Measurements from ENCODE around the gene HMX3. TPM values are rescaled to one million over a fixed set of nuclear protein-coding genes. Genes with fewer than 3 reads are reported as not detected.

The HMX3 gene
- total and polyA plus RNA-seq, 2 experiments from 2014 or later: 0.35 TPM; not detected in 1

DNA sequence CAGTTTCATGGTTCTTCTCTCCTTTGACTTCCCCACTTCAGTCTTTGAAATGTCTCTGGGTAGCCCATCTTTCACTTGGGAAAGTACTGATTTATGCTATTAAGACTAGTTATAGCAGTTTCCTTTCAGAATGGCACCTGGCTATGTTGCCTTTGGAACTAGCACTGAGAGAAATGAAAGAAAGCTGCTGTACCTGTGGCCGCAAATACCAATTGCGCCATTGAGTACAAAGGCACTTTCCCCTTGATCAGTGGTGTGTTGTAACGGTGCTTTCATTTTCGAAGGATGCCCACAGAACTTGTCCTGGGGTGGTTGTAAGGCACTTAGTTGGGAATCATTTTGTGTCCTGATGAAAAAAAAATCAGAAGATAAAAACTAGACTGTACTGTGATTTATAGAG, 35.2 kb downstream of the HMX3 start:
- H3K27ac Mint-ChIP-seq: no peak overlapping the region
- H3K4me1 Mint-ChIP-seq: no peaks in the 10 kb centered on the region; the same call in 2 of the 3 replicates
- H3K27me3 Mint-ChIP-seq (ENCODE audit: insufficient read depth, low read depth, poor library complexity): no peaks in the 10 kb centered on the region
- H3K27me3 ChIP-seq (ENCODE audit: insufficient read depth): no peaks in the 10 kb centered on the region
- H3F3A ChIP-seq (replicated peaks; ENCODE audit: low read depth): no peaks in the 10 kb centered on the region
- peaks cover 52% of the 10 kb centered on the region for H3K79me2 ChIP-seq (replicated peaks; ENCODE audit: insufficient read depth)
- peaks cover 4% of the 10 kb centered on the region; the same call in 1 of the 2 replicates for H3K36me3 ChIP-seq (ENCODE audit: insufficient read depth)
- H3K27ac ChIP-seq (ENCODE audit: low read depth): peak overlapping the region; percentile 21; the same call in 1 of the 2 replicates
- H3K9me3 Mint-ChIP-seq: no peaks in the 10 kb centered on the region
- 0 out of 2 replicates have a peak, but pooled peaks cover 4% of the 10 kb centered on the region for H3K4me1 ChIP-seq (ENCODE audit: insufficient read depth)
- H4K20me1 ChIP-seq (replicated peaks; ENCODE audit: insufficient read depth): peaks cover 32% of the 10 kb centered on the region
- TF ChIP-seq, protein P1, sequence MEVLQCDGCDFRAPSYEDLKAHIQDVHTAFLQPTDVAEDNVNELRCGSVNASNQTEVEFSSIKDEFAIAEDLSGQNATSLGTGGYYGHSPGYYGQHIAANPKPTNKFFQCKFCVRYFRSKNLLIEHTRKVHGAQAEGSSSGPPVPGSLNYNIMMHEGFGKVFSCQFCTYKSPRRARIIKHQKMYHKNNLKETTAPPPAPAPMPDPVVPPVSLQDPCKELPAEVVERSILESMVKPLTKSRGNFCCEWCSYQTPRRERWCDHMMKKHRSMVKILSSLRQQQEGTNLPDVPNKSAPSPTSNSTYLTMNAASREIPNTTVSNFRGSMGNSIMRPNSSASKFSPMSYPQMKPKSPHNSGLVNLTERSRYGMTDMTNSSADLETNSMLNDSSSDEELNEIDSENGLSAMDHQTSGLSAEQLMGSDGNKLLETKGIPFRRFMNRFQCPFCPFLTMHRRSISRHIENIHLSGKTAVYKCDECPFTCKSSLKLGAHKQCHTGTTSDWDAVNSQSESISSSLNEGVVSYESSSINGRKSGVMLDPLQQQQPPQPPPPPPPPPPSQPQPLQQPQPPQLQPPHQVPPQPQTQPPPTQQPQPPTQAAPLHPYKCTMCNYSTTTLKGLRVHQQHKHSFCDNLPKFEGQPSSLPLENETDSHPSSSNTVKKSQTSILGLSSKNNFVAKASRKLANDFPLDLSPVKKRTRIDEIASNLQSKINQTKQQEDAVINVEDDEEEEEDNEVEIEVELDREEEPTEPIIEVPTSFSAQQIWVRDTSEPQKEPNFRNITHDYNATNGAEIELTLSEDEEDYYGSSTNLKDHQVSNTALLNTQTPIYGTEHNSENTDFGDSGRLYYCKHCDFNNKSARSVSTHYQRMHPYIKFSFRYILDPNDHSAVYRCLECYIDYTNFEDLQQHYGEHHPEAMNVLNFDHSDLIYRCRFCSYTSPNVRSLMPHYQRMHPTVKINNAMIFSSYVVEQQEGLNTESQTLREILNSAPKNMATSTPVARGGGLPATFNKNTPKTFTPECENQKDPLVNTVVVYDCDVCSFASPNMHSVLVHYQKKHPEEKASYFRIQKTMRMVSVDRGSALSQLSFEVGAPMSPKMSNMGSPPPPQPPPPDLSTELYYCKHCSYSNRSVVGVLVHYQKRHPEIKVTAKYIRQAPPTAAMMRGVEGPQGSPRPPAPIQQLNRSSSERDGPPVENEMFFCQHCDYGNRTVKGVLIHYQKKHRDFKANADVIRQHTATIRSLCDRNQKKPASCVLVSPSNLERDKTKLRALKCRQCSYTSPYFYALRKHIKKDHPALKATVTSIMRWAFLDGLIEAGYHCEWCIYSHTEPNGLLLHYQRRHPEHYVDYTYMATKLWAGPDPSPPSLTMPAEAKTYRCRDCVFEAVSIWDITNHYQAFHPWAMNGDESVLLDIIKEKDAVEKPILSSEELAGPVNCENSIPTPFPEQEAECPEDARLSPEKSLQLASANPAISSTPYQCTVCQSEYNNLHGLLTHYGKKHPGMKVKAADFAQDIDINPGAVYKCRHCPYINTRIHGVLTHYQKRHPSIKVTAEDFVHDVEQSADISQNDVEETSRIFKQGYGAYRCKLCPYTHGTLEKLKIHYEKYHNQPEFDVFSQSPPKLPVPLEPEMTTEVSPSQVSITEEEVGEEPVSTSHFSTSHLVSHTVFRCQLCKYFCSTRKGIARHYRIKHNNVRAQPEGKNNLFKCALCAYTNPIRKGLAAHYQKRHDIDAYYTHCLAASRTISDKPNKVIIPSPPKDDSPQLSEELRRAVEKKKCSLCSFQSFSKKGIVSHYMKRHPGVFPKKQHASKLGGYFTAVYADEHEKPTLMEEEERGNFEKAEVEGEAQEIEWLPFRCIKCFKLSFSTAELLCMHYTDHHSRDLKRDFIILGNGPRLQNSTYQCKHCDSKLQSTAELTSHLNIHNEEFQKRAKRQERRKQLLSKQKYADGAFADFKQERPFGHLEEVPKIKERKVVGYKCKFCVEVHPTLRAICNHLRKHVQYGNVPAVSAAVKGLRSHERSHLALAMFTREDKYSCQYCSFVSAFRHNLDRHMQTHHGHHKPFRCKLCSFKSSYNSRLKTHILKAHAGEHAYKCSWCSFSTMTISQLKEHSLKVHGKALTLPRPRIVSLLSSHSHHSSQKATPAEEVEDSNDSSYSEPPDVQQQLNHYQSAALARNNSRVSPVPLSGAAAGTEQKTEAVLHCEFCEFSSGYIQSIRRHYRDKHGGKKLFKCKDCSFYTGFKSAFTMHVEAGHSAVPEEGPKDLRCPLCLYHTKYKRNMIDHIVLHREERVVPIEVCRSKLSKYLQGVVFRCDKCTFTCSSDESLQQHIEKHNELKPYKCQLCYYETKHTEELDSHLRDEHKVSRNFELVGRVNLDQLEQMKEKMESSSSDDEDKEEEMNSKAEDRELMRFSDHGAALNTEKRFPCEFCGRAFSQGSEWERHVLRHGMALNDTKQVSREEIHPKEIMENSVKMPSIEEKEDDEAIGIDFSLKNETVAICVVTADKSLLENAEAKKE (CRISPR knock-in tag; IDR thresholded peaks at IDR 0.05): no peak
- TF ChIP-seq ZNF331 (CRISPR knock-in tag; IDR thresholded peaks at IDR 0.05; ENCODE audit: low read depth) (no peak), EZH2 (IDR thresholded peaks at IDR 0.05; ENCODE audit: low read depth, unreplicated experiment) (no peak), EZH2phosphoT487 (IDR thresholded peaks at IDR 0.05; ENCODE audit: unreplicated experiment) (no peak), CREB1 (CRISPR knock-in tag; IDR thresholded peaks at IDR 0.05; ENCODE audit: low read depth) (no peak), NANOG (IDR thresholded peaks at IDR 0.05; ENCODE audit: borderline replicate concordance) (no peak), ZNF114 (CRISPR knock-in tag; IDR thresholded peaks at IDR 0.05) (no peak), POLR2AphosphoS5 (IDR thresholded peaks at IDR 0.05; ENCODE audit: low read depth) (no peak), JUNB (IDR thresholded peaks at IDR 0.05; ENCODE audit: unreplicated experiment) (no peak), STAT1 (IDR thresholded peaks at IDR 0.05; ENCODE audit: unreplicated experiment) (no peak)
- TF ChIP-seq, protein P2, sequence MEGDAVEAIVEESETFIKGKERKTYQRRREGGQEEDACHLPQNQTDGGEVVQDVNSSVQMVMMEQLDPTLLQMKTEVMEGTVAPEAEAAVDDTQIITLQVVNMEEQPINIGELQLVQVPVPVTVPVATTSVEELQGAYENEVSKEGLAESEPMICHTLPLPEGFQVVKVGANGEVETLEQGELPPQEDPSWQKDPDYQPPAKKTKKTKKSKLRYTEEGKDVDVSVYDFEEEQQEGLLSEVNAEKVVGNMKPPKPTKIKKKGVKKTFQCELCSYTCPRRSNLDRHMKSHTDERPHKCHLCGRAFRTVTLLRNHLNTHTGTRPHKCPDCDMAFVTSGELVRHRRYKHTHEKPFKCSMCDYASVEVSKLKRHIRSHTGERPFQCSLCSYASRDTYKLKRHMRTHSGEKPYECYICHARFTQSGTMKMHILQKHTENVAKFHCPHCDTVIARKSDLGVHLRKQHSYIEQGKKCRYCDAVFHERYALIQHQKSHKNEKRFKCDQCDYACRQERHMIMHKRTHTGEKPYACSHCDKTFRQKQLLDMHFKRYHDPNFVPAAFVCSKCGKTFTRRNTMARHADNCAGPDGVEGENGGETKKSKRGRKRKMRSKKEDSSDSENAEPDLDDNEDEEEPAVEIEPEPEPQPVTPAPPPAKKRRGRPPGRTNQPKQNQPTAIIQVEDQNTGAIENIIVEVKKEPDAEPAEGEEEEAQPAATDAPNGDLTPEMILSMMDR (conservative IDR thresholded peaks at IDR 0.05; ENCODE audit: low read depth in 2 of 2): no peak
- TF ChIP-seq, protein P3, sequence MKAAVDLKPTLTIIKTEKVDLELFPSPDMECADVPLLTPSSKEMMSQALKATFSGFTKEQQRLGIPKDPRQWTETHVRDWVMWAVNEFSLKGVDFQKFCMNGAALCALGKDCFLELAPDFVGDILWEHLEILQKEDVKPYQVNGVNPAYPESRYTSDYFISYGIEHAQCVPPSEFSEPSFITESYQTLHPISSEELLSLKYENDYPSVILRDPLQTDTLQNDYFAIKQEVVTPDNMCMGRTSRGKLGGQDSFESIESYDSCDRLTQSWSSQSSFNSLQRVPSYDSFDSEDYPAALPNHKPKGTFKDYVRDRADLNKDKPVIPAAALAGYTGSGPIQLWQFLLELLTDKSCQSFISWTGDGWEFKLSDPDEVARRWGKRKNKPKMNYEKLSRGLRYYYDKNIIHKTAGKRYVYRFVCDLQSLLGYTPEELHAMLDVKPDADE (IDR thresholded peaks at IDR 0.05): no peak
- TF ChIP-seq, protein P4, sequence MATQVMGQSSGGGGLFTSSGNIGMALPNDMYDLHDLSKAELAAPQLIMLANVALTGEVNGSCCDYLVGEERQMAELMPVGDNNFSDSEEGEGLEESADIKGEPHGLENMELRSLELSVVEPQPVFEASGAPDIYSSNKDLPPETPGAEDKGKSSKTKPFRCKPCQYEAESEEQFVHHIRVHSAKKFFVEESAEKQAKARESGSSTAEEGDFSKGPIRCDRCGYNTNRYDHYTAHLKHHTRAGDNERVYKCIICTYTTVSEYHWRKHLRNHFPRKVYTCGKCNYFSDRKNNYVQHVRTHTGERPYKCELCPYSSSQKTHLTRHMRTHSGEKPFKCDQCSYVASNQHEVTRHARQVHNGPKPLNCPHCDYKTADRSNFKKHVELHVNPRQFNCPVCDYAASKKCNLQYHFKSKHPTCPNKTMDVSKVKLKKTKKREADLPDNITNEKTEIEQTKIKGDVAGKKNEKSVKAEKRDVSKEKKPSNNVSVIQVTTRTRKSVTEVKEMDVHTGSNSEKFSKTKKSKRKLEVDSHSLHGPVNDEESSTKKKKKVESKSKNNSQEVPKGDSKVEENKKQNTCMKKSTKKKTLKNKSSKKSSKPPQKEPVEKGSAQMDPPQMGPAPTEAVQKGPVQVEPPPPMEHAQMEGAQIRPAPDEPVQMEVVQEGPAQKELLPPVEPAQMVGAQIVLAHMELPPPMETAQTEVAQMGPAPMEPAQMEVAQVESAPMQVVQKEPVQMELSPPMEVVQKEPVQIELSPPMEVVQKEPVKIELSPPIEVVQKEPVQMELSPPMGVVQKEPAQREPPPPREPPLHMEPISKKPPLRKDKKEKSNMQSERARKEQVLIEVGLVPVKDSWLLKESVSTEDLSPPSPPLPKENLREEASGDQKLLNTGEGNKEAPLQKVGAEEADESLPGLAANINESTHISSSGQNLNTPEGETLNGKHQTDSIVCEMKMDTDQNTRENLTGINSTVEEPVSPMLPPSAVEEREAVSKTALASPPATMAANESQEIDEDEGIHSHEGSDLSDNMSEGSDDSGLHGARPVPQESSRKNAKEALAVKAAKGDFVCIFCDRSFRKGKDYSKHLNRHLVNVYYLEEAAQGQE (IDR thresholded peaks at IDR 0.05; ENCODE audit: unreplicated experiment): no peak
- H3K9me2 ChIP-seq (ENCODE audit: insufficient read depth): no peaks in the 10 kb centered on the region
- no peak overlapping the region for H3K4me3 ChIP-seq
- H3K4me2 ChIP-seq: no peak overlapping the region
- DNase-seq (ENCODE audit: low spot score) (no peak), ATAC-seq (no peak)
- no peak overlapping the region for H2AFZ ChIP-seq
- H3K36me3 Mint-ChIP-seq (ENCODE audit: low read depth): peaks cover 47% of the 10 kb centered on the region
- H3K4me3 Mint-ChIP-seq: no peak overlapping the region

Data from GM23338 (cell line).